HG03520 (cell line): ENCODE data around the gene CFAP126.
"Not testable (repeated sequence)": the region's sequence is repeated elsewhere in the genome, so short reads cannot be mapped to it uniquely, and the experiment has no call there.

Source experiments
- ATAC-seq: cut with Tn5 transposase; IDR thresholded peaks from one replicate; pipeline ENCODE4 v1.9.1; 2021; ENCODE audit warnings: mild to moderate bottlenecking, moderate library complexity; ENCODE audit not compliant: unreplicated experiment

The CFAP126 gene, protein sequence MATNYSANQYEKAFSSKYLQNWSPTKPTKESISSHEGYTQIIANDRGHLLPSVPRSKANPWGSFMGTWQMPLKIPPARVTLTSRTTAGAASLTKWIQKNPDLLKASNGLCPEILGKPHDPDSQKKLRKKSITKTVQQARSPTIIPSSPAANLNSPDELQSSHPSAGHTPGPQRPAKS

DNA sequence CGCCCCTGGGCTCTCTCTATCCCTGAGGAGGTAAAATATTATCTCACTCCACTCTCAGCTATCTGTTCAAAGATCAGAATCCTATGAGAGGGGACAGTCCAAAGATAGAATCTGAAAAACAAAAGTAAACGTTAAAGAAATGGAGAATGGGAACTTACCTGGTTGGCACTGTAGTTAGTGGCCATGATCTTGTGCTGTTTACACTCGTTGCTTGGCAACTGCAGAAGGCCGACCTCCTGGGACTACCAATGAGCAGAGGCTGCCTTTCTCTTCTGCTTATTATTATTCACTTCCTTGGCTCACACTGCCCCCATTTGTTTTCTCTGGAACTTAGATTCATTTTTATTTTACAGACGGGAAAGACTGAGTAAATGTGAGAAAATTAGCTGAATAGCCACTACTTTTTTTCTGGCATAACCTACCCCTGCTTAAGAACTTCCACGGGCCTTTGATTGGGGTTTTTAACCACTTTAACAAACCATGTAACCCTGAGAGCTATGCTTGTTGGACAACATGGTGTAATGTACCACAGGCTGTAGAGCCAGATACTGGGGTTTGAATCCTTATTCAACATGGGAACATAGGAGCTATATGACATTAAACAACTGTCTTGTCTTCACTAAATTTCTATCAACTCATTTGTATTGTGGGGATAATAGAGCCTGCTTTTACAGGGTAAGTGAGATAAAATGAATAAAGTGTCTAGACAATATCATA lies at the start of gene CFAP126:
TSS of gene CFAP126 (minus strand) at position 193 of the 717 bp plus-strand sequence. CDS start at position 185, 8 bp downstream.
- peak; percentile 97 for ATAC-seq

DNA sequence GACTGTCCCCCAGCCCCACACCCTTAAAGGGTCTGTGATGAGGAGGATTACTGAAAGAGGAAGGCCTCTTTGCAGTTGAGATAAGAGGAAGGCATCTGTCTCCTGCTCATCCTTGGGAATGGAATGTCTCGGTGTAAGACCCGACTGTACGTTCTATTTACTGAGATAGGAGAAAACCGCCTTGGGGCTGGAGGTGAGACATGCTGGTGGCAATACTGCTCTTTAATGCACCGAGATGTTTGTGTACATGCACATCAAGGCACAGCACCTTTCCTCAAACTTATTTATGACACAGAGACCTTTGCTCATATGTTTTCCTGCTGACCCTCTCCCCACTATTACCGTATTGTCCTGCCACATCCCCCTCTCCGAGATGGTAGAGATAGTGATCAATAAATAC lies 45.4 kb upstream of the CFAP126 start:
- not testable (repeated sequence) for ATAC-seq

DNA sequence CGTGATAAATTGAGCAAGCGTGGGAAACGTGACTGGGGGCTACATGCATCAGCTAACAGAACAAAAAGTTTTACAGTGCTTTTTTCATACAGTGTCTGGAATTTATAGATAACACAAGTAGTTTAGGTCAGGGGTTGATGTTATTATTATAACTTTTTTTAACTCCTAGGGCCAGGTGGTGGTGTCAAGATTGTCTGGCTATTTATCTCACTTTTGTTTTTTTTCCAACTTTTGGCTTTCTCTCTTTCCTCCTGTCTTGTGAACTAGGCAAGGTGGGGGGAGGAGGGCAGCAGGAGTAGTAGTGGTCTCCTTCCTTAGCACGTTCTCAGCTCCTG lies 42.9 kb upstream of the CFAP126 start:
- ATAC-seq, result not testable (repeated sequence)

DNA sequence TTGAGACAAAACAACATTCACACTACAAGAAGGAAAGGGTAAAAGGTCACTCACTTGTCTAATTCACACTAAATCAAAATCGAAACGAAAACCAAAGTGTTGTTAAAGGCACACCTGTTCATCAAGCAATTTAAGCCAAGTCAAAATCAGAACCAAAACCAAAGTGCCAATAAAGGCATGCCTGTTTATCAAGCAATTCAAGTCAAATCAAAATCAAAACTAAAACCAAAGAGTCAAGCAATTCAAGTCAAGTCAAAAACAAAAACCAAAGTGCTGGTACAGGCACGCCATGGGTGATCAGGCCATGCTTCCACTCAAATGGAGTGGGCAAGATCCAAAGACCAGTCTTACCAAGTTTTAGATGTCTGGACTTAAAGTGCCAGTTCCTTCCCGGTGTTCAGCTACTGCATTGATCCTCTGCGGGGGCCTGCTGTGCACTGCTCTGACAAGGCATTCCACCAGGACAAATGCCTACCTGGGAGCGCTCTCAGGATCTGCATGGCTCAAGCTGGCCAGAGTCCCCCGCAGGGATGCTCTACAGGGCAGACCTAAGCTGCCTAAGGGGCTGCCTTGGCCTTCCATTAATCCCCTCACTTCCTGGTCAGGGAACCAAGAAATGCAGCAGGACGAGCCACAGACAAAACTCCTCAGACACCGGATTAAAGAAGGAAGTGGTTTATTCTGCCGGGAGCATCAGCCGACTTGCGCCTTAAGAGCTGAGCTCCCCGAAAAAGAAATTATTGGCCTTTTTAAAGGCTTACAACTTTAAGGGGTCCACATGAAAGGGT lies 42.4 kb upstream of the CFAP126 start:
- ATAC-seq, result not testable (repeated sequence)

DNA sequence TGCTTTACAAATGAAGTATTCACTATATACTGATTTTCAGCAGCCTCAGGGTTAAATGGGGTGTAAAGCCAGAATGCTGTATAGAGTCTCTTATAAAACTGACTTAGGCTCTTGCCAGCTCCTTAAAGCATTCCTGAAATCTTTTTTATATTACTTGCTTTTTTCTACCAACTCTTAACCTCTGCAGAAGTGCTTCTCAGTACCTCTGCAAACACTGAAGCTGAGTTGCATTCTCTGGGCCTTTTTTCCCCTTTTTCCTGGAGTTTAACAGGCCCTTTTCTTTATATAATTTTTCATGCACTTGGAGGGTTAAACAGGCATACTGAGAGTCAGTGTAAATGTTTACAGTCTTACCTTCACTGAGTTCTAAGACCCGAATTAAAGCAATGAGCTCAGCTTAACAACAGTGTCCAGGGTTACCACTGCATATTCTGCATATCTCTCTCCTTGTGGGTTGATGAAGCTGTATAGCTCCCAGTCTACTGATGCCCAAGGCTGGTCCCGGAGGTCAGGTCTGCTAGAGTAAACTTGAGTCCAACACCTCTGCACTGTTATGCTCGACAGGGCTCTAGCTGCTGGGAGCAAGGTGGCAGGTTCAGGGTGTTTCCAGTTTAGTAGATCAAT lies 40.9 kb upstream of the CFAP126 start:
- no peak for ATAC-seq

DNA sequence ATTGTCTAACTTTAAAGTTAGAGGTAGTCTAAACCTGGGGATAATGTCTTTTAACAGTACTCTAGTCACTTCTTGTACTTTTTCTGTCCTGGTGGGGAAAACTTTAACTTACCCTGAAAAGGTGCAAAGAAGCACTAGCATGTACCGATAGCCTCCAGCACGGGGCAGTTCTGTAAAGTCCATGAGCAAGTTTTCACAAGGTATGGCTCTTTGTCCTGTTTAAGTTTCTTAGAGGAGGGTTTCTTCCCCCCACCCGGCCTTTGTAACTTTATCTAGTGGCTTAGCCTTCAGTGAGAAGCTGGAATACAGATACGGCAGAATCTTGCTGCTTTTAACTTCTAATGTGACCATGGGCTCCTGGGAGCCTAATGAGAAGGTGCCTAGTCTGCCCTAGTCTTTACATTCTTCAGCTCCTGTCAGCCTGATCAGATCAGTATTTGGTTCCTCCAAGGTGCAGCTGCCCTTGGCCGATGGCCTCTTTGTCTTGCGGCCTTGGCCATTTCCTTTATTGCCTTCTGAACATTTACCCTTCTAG lies 39.8 kb upstream of the CFAP126 start:
- no peak for ATAC-seq

DNA sequence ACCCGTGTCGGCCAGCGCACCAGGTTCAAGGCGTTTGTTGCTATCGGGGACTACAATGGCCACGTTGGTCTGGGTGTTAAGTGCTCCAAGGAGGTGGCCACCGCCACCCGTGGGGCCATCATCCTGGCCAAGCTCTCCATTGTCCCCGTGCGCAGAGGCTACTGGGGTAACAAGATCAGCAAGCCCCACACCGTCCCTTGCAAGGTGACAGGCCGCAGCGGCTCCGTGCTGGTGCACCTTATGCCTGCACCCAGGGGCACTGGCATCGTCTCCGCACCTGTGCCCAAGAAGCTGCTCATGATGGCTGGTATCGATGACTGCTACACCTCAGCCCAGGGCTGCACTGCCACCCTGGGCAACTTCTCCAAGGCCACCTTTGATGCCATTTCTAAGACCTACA lies 38.9 kb upstream of the CFAP126 start:
- not testable (repeated sequence) for ATAC-seq

DNA sequence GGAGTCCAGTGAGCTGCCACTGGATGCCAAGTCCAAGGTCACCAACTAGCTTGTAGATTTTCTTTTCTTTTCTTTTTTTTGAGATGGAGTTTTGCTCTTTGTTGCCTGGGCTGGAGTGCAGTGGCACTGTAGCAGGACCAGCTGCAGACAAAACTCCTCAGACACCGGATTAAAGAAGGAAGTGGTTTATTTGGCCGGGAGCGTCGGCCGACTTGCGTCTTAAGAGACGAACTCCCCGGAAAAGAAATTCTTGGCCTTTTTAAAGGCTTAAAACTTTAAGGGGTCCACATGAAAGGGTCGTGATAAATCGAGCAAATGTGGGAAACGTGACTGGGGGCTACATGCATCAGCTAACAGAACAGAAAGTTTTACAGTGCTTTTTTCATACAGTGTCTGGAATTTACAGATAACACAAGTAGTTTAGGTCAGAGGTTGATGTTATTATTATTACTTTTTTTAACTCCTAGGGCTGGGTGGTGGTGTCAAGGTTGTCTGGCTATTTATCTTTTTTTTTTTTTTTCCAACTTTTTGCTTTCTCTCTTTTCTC lies 36.4 kb upstream of the CFAP126 start:
- no peak for ATAC-seq

DNA sequence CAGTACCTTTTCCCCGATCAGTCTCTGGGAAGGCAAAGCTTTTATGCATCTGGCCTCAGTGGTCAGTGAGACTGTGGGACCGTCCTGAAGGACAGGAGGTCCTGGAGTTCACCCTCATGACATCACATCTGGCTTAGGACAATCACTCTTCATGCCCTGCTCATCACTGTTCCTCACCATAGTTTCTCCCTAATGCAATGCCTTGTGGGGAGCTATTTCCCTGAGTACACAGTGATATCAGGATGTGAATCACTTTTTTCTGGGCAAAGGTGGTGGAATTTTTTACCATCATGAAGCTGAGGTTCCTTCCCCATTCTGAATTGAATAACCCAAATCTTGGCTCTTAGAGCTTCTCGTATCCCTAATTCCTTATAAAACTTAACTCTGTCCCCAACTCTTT lies 34.8 kb upstream of the CFAP126 start:
- ATAC-seq, result no peak

DNA sequence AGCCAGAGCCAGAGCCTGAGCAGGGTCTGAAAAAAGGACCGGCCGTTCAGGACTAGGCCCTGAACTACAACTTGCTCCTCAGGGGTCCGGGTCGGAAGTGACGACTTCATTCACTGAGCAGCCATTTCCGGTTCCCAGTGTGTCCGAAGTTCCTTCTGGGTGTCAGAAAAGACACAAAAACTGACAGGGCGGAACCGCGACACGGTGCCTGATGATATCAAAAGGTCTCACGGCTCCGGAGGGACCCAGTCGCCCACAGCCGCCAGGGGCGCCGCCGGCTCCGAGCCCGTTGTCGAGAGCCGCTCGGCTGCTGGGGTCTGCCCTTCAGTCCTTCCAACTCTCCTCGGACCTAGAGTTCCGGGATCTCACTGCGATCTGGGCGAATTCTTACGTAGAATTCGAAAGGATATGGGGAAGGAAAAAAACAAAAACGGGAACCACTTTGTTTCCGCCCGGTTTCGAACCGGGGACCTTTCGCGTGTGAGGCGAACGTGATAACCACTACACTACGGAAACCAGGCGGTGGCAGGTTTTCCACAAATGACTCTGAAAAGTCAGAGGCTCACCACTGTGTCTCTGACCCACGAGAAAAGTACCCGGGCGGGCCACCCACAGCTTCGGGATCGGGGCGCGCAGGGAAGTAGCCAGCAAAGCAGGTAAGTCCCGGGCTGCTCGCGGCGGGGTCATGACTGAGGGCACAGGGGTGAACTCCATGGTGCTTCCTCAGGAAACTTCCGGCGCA lies 31.8 kb upstream of the CFAP126 start:
- ATAC-seq, result peak; percentile 70

DNA sequence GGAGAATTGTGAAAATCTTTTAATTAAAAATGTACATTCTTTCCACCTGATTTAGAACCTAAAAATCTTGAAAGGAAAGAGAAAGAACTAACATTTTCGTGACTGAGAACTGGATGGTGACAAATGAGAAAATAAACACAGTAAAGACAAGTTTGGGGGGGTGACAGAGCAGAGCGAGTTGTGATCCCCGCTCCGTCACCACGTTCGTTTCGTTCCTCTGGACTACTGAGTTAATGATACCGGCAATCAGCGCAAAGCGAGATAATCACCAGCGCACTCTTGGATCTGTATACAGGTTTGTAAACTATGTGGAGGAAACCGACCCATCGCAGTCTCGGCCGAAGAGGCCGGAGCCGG lies 31.2 kb upstream of the CFAP126 start:
- ATAC-seq, result no peak

DNA sequence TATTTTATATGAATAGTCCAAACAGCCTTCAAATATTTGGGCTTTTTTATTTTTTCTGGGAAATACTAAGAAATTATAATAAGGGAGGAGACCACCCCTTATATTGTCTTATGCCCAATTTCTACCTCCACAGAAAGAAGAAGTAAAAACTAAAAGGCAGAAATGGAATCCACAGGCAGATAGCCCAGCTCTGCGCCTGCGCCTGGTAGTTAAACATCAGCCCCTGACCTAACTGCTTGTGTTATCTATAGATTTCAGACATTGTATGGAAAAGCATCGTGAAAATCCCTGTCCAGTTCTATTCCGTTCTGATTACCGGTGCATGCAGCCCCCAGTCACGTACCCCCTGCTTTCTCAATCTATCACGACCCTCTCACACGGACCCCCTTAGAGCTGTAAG lies 29.4 kb upstream of the CFAP126 start:
- not testable (repeated sequence) for ATAC-seq

DNA sequence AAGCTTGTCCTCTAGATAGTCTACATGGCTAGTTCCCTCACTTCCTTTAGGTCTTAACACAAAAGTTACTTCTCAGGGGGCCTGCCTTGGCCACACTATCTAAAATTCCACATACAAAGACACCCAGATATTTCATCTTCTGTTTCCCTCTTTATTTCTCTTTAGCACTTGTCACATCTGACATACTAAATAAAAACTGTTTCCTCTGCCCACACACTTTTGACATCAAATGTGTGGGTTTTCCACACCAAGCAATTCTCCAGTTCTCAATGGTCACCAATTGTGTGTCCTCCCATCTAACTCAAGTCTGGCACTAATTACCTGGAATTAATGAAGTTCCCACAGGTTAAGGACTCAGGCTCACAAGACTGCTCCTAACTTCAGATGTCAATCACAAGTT lies 25.5 kb upstream of the CFAP126 start:
- ATAC-seq, result no peak

DNA sequence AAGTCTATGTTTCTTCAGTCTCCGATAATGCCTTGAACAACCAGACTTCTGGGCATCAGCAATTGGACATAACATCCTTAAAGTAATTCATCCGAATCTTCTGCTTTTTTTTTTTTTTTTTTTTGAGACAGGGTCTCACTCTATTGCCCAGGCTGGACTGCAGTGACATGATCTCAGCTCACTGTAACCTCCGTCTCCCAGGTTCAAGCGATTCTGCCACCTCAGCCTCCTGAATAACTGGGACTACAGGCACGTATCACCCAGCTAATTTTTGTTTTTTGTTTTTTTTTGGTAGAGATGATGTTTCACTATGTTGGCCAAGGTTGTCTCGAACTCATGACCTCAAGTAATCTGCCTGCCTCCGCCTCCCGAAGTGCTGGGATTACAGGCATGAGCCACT lies 23.9 kb upstream of the CFAP126 start:
- no peak for ATAC-seq

DNA sequence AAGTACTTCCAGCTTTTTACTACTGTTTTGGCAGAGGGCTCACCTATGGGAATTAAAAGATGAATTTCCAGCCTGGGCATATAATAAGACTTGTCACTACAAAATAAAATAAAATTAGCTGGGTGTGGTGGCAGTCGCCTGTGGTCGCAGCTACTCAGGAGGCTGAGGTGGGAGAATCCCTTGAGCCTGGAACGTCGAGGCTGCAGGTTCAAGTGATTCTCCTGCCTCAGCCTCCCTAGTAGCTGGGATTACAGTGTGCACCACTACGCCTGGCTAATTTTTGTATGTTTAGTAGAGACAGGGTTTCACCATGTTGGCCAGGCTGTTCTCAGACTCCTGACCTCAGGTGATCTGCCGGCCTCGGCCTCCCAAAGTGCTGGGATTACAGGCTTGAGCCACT lies 23.5 kb upstream of the CFAP126 start:
- not testable (repeated sequence) for ATAC-seq

DNA sequence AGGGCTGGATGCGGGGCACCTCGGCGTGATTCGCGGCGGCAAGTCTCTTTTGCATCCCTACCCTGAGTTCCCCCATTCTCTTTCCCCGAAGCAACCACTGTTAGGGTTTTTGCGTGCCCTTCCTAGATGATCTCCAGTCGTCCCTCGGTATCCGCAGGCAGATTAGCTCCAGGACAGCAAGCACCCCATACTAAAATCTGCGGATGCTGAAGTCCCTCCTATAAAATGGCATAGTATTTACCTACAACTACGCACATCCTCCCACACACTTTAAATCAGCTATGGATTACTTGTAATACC lies 22.8 kb upstream of the CFAP126 start:
- ATAC-seq, result no peak

DNA sequence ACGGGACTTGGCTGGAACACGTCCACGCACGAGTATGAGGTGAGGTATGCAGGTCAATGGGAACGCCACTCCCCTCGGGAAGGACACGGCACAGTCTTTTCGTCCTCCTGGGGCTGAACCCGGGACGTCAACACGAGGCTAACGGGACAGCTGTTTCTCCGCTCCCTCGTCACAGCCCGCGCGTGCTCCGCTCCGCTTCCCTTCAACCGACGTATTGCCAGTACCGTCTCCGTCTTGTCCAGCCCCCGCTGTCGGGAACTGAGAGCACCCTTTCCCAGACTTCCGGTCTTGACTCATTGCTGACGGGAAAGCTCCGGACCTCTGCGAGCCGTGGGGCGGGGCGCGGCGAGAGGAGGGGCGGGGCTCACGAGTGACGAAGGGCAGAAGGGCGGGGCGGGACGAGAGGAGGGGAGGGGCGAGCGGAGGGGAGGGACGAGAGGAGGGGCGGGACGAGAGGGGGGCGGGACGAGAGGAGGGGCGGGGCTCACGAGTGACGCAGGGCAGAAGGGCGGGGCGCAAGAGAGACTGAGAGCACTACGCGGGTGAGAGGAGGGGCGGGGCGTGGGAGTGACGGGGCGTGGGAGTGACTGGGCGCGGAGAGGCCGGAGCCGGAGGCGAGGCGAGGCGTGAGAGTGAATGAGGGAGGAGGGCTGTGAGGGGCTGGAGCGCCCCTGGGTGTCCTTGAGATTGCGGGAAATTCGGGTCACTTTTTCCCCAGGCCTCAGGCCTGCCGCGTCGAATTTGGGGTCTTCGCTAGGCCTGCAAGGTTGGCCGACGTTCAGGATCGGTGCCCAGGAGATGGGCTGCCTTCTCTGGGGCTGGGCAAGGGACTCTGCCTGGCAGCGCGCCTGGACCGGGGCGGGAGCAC lies 22.2 kb upstream of the CFAP126 start:
- peak; percentile 74 for ATAC-seq

DNA sequence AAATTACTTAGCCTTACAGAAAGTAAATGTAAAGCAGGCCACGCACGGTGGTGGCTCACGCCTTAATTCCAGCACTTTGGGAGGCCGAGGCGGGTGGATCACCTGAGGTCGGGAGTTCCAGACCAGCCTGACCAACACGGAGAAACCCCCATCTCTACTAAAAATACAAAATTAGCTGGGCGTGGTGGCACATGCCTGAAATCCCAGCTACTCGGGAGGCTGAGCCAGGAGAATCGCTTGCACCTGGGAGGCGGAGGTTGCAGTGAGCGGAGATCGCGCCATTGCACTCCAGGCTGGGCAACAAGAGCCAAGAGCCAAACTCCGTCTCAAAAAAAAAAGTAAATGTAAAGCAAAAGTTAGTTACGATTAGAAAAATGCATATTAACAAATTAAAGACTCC lies 21.5 kb upstream of the CFAP126 start:
- ATAC-seq, result not testable (repeated sequence)

DNA sequence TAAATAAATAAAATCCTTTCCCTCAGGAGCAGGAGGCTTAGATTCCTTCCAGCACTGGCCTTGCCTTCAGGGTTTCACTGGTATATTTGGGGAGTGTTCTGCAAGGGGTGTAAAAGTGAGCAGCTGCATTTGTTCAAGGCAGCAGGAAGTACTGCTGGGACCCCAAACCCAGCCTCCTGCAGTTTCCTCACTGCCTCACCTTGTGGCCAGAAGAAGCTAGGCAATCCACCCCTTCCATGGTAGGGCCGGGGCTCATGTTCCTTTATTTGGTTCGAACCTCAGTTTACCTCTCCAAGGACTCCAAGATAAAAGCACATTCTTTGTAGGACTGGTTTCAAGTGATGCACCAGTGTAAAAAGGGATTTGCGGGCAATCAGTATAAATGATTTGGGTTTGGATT lies 21.0 kb upstream of the CFAP126 start:
- no peak for ATAC-seq
